Kidney epithelial cell (primary cell): ENCODE measurements around the gene RAD51B. TPM values are rescaled to one million over a fixed set of nuclear protein-coding genes. Genes with fewer than 3 reads are reported as not detected.
"Not testable (repeated sequence)": the region's sequence is repeated elsewhere in the genome, so short reads cannot be mapped to it uniquely, and the experiment has no call there.

Source experiments
- DNase-seq: peaks from one replicate; pipeline ENCODE4 v3.0.0-alpha.2; 2010; ENCODE audit warnings: low read depth
- H3K27me3 ChIP-seq: 2 replicates; pipeline ENCODE4 v1.6.0; 2011; ENCODE audit warnings: low read length; ENCODE audit not compliant: control insufficient read depth, insufficient read depth
- H3K36me3 ChIP-seq: 2 replicates; pipeline ENCODE4 v1.5.1; 2011; ENCODE audit warnings: low read length; ENCODE audit not compliant: control insufficient read depth, insufficient read depth
- H3K4me3 ChIP-seq: 2 replicates; pipeline ENCODE4 v1.5.1; 2011; ENCODE audit warnings: low read depth, mild to moderate bottlenecking, control low read depth, low read length
- CTCF ChIP-seq: IDR thresholded peaks from 2 replicates; pipeline ENCODE4 v1.5.1; 2011; ENCODE audit warnings: mild to moderate bottlenecking, moderate library complexity, low read length, control low read depth, inconsistent platforms; ENCODE audit not compliant: insufficient read depth, poor library complexity, severe bottlenecking
- total RNA-seq: library from RNA; depleted of rRNA; stranded (reverse); fragments of >200 nt; gene quantifications from 2 replicates; pipeline ENCODE4 v1.2.3, GENCODE V29; 2015

The RAD51B gene
- total RNA-seq, 1 donor from 2014 or later = 9.5 TPM

GRCh38 chr14:68253160-68253780 is 433.7 kb downstream of the RAD51B start:
- no peak for TF ChIP-seq CTCF
- DNase-seq = no peak
- no peak overlapping the region for H3K4me3 ChIP-seq
- H3K36me3 ChIP-seq = peaks cover 1% of the 10 kb centered on the region
- H3K27me3 ChIP-seq = no peaks in the 10 kb centered on the region

GRCh38 chr14:68253878-68254528 is 434.4 kb downstream of the RAD51B start:
- Histone ChIP-seq H3K27me3 (no peaks in the 10 kb centered on the region), H3K4me3 (no peak overlapping the region), H3K36me3 (peaks cover 1% of the 10 kb centered on the region)
- TF ChIP-seq CTCF = no peak
- no peak for DNase-seq

GRCh38 chr14:68254669-68255527 is 435.3 kb downstream of the RAD51B start:
- H3K4me3 ChIP-seq = no peak overlapping the region
- no peak for DNase-seq
- peaks cover 1% of the 10 kb centered on the region for H3K36me3 ChIP-seq
- TF ChIP-seq CTCF = no peak
- no peaks in the 10 kb centered on the region for H3K27me3 ChIP-seq

- H3K27me3 ChIP-seq = no peaks in the 10 kb centered on the region
- no peak overlapping the region for H3K4me3 ChIP-seq
- DNase-seq = no peak
- no peak for TF ChIP-seq CTCF
- peaks cover 1% of the 10 kb centered on the region for H3K36me3 ChIP-seq
Measured at GRCh38 chr14:68255693-68256178, 436.2 kb downstream of the RAD51B start.

- Histone ChIP-seq H3K4me3 (no peak overlapping the region), H3K27me3 (no peaks in the 10 kb centered on the region), H3K36me3 (peaks cover 1% of the 10 kb centered on the region)
- DNase-seq = no peak
- TF ChIP-seq CTCF = no peak
Measured at GRCh38 chr14:68257969-68258368, 438.4 kb downstream of the RAD51B start.

GRCh38 chr14:68258995-68259394 is 439.4 kb downstream of the RAD51B start:
- H3K4me3 ChIP-seq, DNase-seq, H3K27me3 ChIP-seq, H3K36me3 ChIP-seq: not testable (repeated sequence)
